Measurements from ENCODE around the gene PIK3R2. TPM values are rescaled to one million over a fixed set of nuclear protein-coding genes. Genes with fewer than 3 reads are reported as not detected.
"Not testable (repeated sequence)": the region's sequence is repeated elsewhere in the genome, so short reads cannot be mapped to it uniquely, and the experiment has no call there.

Gene PIK3R2
- total RNA-seq, 1 donor from 2014 or later, result 21.6 TPM

DNA sequence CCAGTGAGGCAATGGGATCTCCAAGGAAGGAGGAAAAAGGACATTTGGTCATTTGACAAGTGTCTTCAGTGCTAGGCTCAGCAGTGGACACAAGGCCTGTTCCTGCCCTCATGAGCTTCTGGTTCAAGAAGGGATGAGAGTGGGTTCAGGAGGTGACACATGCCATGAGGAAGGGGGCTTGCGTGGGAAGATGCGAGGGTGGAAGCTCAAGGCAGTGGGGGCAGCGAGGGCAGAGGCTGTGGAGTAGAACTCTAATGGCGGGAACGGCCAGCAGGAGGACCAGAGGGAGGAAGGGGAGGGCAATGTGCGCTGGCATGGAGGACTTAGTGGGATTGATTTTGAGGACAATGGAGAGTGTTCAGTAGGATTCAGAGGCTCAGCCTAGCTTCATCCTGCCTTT is 3.3 kb downstream of the PIK3R2 start:
- ATAC-seq (no peak), DNase-seq (no peak)
- Histone ChIP-seq H3K9me3 (no peaks in the 10 kb centered on the region), H3K4me1 (peaks cover 53% of the 10 kb centered on the region), H3K36me3 (peaks cover 12% of the 10 kb centered on the region), H3K27ac (peak overlapping the region; percentile 59), H3K27me3 (ENCODE audit: low read depth) (no peaks in the 10 kb centered on the region), H3K4me3 (peak overlapping the region; percentile 7)
- intact Hi-C loops (cut with DNase I), result no loop called here
- no peak for TF ChIP-seq CTCF (IDR thresholded peaks at IDR 0.05)

DNA sequence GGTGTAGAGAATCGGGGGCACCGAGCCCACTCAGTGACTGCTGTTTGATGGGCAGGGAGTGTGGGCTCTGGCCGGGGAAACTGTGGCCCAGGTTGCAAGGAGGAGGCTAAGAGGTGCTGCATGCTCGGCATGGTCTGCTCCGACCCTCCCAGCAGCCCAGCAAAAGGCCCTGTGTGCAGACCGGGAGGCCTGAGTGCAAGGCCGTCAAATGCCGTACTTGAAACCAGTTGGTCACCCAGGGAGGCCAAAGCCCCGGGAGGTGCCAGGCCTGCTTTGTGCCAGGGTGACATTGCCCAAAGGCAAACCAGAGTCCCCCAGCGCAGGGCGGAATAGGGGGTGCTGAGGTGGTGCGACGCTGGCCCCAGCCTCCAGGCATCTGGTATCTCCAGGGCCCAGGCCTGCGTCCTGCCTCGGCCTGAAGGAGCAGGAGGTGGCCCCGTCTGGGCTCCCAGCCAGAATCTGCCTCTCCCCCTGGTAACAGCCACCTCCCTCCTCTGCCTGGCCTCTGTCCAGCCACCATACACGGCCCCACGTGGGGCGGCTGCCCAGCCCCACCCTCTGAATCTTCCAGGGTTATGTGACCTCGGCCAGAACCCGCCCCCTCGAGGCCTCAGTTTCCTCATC is 4.0 kb downstream of the PIK3R2 start:
- H3K4me3 ChIP-seq, result no peak overlapping the region
- H3K27ac ChIP-seq, result peak overlapping the region; percentile 59
- H3K9me3 ChIP-seq, result no peaks in the 10 kb centered on the region
- H3K4me1 ChIP-seq, result peaks cover 52% of the 10 kb centered on the region
- no peaks in the 10 kb centered on the region for H3K27me3 ChIP-seq (ENCODE audit: low read depth)
- H3K36me3 ChIP-seq, result peaks cover 15% of the 10 kb centered on the region
- TF ChIP-seq CTCF (IDR thresholded peaks at IDR 0.05), result no peak
- peak; percentile 92 for DNase-seq
- peak; percentile 11 to 24 for ATAC-seq
- intact Hi-C loops (cut with DNase I), result no loop called here

DNA sequence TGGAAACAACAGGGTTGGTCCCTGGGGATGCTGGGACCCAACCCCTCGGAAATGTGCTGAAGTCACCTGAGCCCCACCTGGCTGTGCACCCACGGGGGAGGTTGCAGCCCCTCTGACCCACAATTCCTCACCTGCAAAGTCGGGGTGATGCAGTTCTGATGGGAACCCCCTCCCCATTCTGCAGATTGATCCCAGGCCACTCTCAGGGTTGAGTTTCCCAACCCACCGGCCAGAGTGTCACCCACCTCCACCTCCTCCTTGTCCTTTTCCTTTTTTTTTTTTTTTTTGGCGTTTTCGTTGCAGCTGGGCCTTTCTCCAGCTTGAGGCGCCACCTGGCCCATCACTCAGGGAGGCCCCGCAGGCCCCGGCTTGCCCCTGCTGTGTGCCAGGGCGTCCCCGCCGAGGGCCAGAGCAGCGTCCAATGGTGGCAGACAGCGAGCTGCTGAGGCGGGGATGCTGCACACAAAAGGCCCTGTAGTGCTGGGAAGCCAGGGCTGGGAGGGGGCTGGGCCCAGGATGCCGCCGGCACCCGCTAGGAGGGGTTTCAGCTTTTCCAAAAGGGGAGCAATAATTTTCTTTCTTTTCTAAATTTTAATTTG is 4.6 kb downstream of the PIK3R2 start:
- Histone ChIP-seq H3K9me3 (no peaks in the 10 kb centered on the region), H3K27ac (peak overlapping the region; percentile 59), H3K36me3 (peaks cover 21% of the 10 kb centered on the region), H3K4me1 (peaks cover 52% of the 10 kb centered on the region), H3K27me3 (ENCODE audit: low read depth) (no peaks in the 10 kb centered on the region), H3K4me3 (no peak overlapping the region)
- intact Hi-C loops (cut with DNase I), result no loop called here
- DNase-seq (no peak), ATAC-seq (no peak)
- TF ChIP-seq CTCF (IDR thresholded peaks at IDR 0.05), result no peak

- H3K36me3 ChIP-seq, result peaks cover 30% of the 10 kb centered on the region
- ATAC-seq (no peak), DNase-seq (no peak)
- H3K4me1 ChIP-seq, result peaks cover 52% of the 10 kb centered on the region
- no peak overlapping the region for H3K4me3 ChIP-seq
- intact Hi-C loops (cut with DNase I), result no loop called here
- no peak for TF ChIP-seq CTCF (IDR thresholded peaks at IDR 0.05)
- no peaks in the 10 kb centered on the region for H3K27me3 ChIP-seq (ENCODE audit: low read depth)
- H3K27ac ChIP-seq, result no peak overlapping the region
- no peaks in the 10 kb centered on the region for H3K9me3 ChIP-seq
Measured at GRCh38 chr19:18158467-18158866, 5.5 kb downstream of the PIK3R2 start.

- DNase-seq; intact Hi-C loops (cut with DNase I); H3K27ac ChIP-seq; H3K4me3 ChIP-seq; ATAC-seq; H3K9me3 ChIP-seq; H3K27me3 ChIP-seq (ENCODE audit: low read depth): not testable (repeated sequence)
- H3K4me1 ChIP-seq, result peaks cover 46% of the 10 kb centered on the region
- H3K36me3 ChIP-seq, result peaks cover 37% of the 10 kb centered on the region
Measured at GRCh38 chr19:18159059-18159616, 6.2 kb downstream of the PIK3R2 start.

GRCh38 chr19:18159810-18160209 is 6.8 kb downstream of the PIK3R2 start:
- peaks cover 42% of the 10 kb centered on the region for H3K36me3 ChIP-seq
- no peak overlapping the region for H3K4me3 ChIP-seq
- H3K4me1 ChIP-seq, result peaks cover 42% of the 10 kb centered on the region
- ATAC-seq (no peak), DNase-seq (no peak)
- no peak for TF ChIP-seq CTCF (IDR thresholded peaks at IDR 0.05)
- no peaks in the 10 kb centered on the region for H3K27me3 ChIP-seq (ENCODE audit: low read depth)
- no peaks in the 10 kb centered on the region for H3K9me3 ChIP-seq
- H3K27ac ChIP-seq, result no peak overlapping the region
- intact Hi-C loops (cut with DNase I), result no loop called here
